SJSA1 (cell line): ENCODE measurements around the gene CACNA2D3. TPM values are rescaled to one million over a fixed set of nuclear protein-coding genes. Genes with fewer than 3 reads are reported as not detected.

ENCODE experiments used
- DNase-seq, 2 experiments: peaks; one replicate each; pipeline ENCODE4 v3.0.0-alpha.2; 2015 to 2020; ENCODE audit warnings: low spot score in 2 of 2, low read depth in 1 of 2
- H3K27ac ChIP-seq: fragments of 250-450 bp; sonication (Bioruptor Pico); 2 replicates; pipeline ENCODE4 v1.5.1; 2020; ENCODE audit warnings: mild to moderate bottlenecking, moderate library complexity
- H3K27me3 ChIP-seq: fragments of 250-450 bp; sonication (Bioruptor Pico); replicated peaks from 2 replicates; pipeline ENCODE4 v1.5.1; 2020; ENCODE audit warnings: mild to moderate bottlenecking, moderate library complexity
- H3K36me3 ChIP-seq: fragments of 250-450 bp; sonication (Bioruptor Pico); 2 replicates; pipeline ENCODE4 v1.5.1; 2020; ENCODE audit warnings: mild to moderate bottlenecking
- H3K4me1 ChIP-seq: fragments of 250-450 bp; sonication (Bioruptor Pico); replicated peaks from 2 replicates; pipeline ENCODE4 v1.6.1; 2021; ENCODE audit warnings: mild to moderate bottlenecking
- H3K4me3 ChIP-seq: fragments of 250-450 bp; sonication (Bioruptor Pico); 2 replicates; pipeline ENCODE4 v1.5.1; 2020; ENCODE audit warnings: mild to moderate bottlenecking
- H3K9me3 ChIP-seq: fragments of 250-450 bp; sonication (Bioruptor Pico); replicated peaks from 2 replicates; pipeline ENCODE4 v1.5.1; 2020; ENCODE audit warnings: mild to moderate bottlenecking
- total RNA-seq: library from RNA; depleted of rRNA; stranded (reverse); fragments of >200 nt; shearing (Covaris generic); gene quantifications from 2 replicates; pipeline ENCODE4 v1.2.3, GENCODE V29; 2014

Gene CACNA2D3
- total RNA-seq, 1 experiment from 2014 or later = not detected

- DNase-seq = no peak
- no peaks in the 10 kb centered on the region for H3K9me3 ChIP-seq
Measured at GRCh38 chr3:54169524-54169923, 47.2 kb downstream of the CACNA2D3 start.

GRCh38 chr3:54171509-54171908 is 49.2 kb downstream of the CACNA2D3 start:
- Histone ChIP-seq H3K9me3 (no peaks in the 10 kb centered on the region), H3K4me3 (no peak overlapping the region), H3K27ac (no peak overlapping the region), H3K4me1 (no peaks in the 10 kb centered on the region), H3K27me3 (no peaks in the 10 kb centered on the region), H3K36me3 (no peaks in the 10 kb centered on the region)
- DNase-seq = no peak

More at GRCh38 chr3:54169524-54169923, 47.2 kb downstream of the CACNA2D3 start:
- Histone ChIP-seq H3K36me3 (no peaks in the 10 kb centered on the region), H3K27me3 (no peaks in the 10 kb centered on the region), H3K4me3 (no peak overlapping the region), H3K4me1 (no peaks in the 10 kb centered on the region), H3K27ac (no peak overlapping the region)

GRCh38 chr3:54171951-54172350 is 49.6 kb downstream of the CACNA2D3 start:
- Histone ChIP-seq H3K27me3 (no peaks in the 10 kb centered on the region), H3K36me3 (no peaks in the 10 kb centered on the region), H3K4me1 (no peaks in the 10 kb centered on the region), H3K9me3 (no peaks in the 10 kb centered on the region), H3K27ac (no peak overlapping the region), H3K4me3 (no peak overlapping the region)
- DNase-seq = no peak

- no peak for DNase-seq
- H3K27me3 ChIP-seq = no peaks in the 10 kb centered on the region
- H3K36me3 ChIP-seq = no peaks in the 10 kb centered on the region
- no peaks in the 10 kb centered on the region for H3K4me1 ChIP-seq
- H3K4me3 ChIP-seq = no peak overlapping the region
- H3K27ac ChIP-seq = no peak overlapping the region
- no peaks in the 10 kb centered on the region for H3K9me3 ChIP-seq
Measured at GRCh38 chr3:54173371-54173770, 51.0 kb downstream of the CACNA2D3 start.

GRCh38 chr3:54176106-54176505 is 53.8 kb downstream of the CACNA2D3 start:
- Histone ChIP-seq H3K9me3 (no peaks in the 10 kb centered on the region), H3K4me3 (no peak overlapping the region), H3K4me1 (no peaks in the 10 kb centered on the region), H3K27me3 (no peaks in the 10 kb centered on the region), H3K27ac (no peak overlapping the region), H3K36me3 (no peaks in the 10 kb centered on the region)
- no peak for DNase-seq

GRCh38 chr3:54177816-54178215 is 55.5 kb downstream of the CACNA2D3 start:
- Histone ChIP-seq H3K36me3 (no peaks in the 10 kb centered on the region), H3K9me3 (no peaks in the 10 kb centered on the region), H3K27ac (no peak overlapping the region), H3K4me1 (no peaks in the 10 kb centered on the region), H3K4me3 (no peak overlapping the region), H3K27me3 (no peaks in the 10 kb centered on the region)
- DNase-seq = no peak

GRCh38 chr3:54178376-54178775 is 56.0 kb downstream of the CACNA2D3 start:
- H3K4me1 ChIP-seq = no peaks in the 10 kb centered on the region
- H3K36me3 ChIP-seq = no peaks in the 10 kb centered on the region
- DNase-seq = no peak
- no peak overlapping the region for H3K27ac ChIP-seq
- no peaks in the 10 kb centered on the region for H3K9me3 ChIP-seq
- H3K27me3 ChIP-seq = no peaks in the 10 kb centered on the region
- H3K4me3 ChIP-seq = no peak overlapping the region

- no peaks in the 10 kb centered on the region for H3K9me3 ChIP-seq
- no peak for DNase-seq
Measured at GRCh38 chr3:54180921-54181320, 58.6 kb downstream of the CACNA2D3 start.

GRCh38 chr3:54182242-54182641 is 59.9 kb downstream of the CACNA2D3 start:
- no peaks in the 10 kb centered on the region for H3K36me3 ChIP-seq
- no peaks in the 10 kb centered on the region for H3K9me3 ChIP-seq
- no peak for DNase-seq
- no peaks in the 10 kb centered on the region for H3K27me3 ChIP-seq
- no peaks in the 10 kb centered on the region for H3K4me1 ChIP-seq
- no peak overlapping the region for H3K27ac ChIP-seq
- no peak overlapping the region for H3K4me3 ChIP-seq

More at GRCh38 chr3:54180921-54181320, 58.6 kb downstream of the CACNA2D3 start:
- Histone ChIP-seq H3K4me1 (no peaks in the 10 kb centered on the region), H3K27ac (no peak overlapping the region), H3K36me3 (no peaks in the 10 kb centered on the region), H3K27me3 (no peaks in the 10 kb centered on the region), H3K4me3 (no peak overlapping the region)

- Histone ChIP-seq H3K36me3 (no peaks in the 10 kb centered on the region), H3K9me3 (no peaks in the 10 kb centered on the region), H3K4me3 (no peak overlapping the region), H3K27me3 (no peaks in the 10 kb centered on the region), H3K27ac (no peak overlapping the region), H3K4me1 (no peaks in the 10 kb centered on the region)
- DNase-seq = no peak
Measured at GRCh38 chr3:54185740-54186139, 63.4 kb downstream of the CACNA2D3 start.

- H3K4me1 ChIP-seq = no peaks in the 10 kb centered on the region
- H3K36me3 ChIP-seq = no peaks in the 10 kb centered on the region
- no peaks in the 10 kb centered on the region for H3K27me3 ChIP-seq
- H3K4me3 ChIP-seq = no peak overlapping the region
- no peaks in the 10 kb centered on the region for H3K9me3 ChIP-seq
- H3K27ac ChIP-seq = no peak overlapping the region
- DNase-seq = peak in 1 of 2 experiments; percentile 1
Measured at GRCh38 chr3:54188176-54188791, 65.9 kb downstream of the CACNA2D3 start.

- H3K4me3 ChIP-seq = no peak overlapping the region
- no peak overlapping the region for H3K27ac ChIP-seq
- H3K27me3 ChIP-seq = no peaks in the 10 kb centered on the region
- no peaks in the 10 kb centered on the region for H3K4me1 ChIP-seq
- H3K9me3 ChIP-seq = no peaks in the 10 kb centered on the region
- DNase-seq = no peak
- no peaks in the 10 kb centered on the region for H3K36me3 ChIP-seq
Measured at GRCh38 chr3:54191220-54191619, 68.9 kb downstream of the CACNA2D3 start.

GRCh38 chr3:54192026-54192425 is 69.7 kb downstream of the CACNA2D3 start:
- DNase-seq = no peak
- Histone ChIP-seq H3K27me3 (no peaks in the 10 kb centered on the region), H3K4me1 (no peaks in the 10 kb centered on the region), H3K27ac (no peak overlapping the region), H3K4me3 (no peak overlapping the region), H3K36me3 (no peaks in the 10 kb centered on the region), H3K9me3 (no peaks in the 10 kb centered on the region)

- Histone ChIP-seq H3K27me3 (no peaks in the 10 kb centered on the region), H3K36me3 (no peaks in the 10 kb centered on the region), H3K9me3 (no peaks in the 10 kb centered on the region), H3K27ac (no peak overlapping the region), H3K4me1 (no peaks in the 10 kb centered on the region), H3K4me3 (no peak overlapping the region)
- no peak for DNase-seq
Measured at GRCh38 chr3:54193093-54193492, 70.7 kb downstream of the CACNA2D3 start.
